NCI-H1092 treated with DMSO at 0.1 percent for 48 hours (cell line): Measurements from ENCODE around the gene SEMA4C.

Source experiments
- DNase-seq: peaks from one replicate; lab custom pipeline; 2025; lab: John Stamatoyannopoulos, UW

Gene SEMA4C

GRCh38 chr2:96881349-96882195 lies 11.7 kb upstream of the SEMA4C start:
- DNase-seq, result no peak

GRCh38 chr2:96880891-96881273 lies 11.0 kb upstream of the SEMA4C start:
- no peak for DNase-seq

- no peak for DNase-seq
Observed at GRCh38 chr2:96879545-96880040, 9.7 kb upstream of the SEMA4C start.

- DNase-seq, result no peak
Observed at GRCh38 chr2:96878796-96879544, 9.1 kb upstream of the SEMA4C start.

- DNase-seq, result no peak
Observed at GRCh38 chr2:96878171-96878570, 8.3 kb upstream of the SEMA4C start.

GRCh38 chr2:96877631-96878092 lies 7.8 kb upstream of the SEMA4C start:
- DNase-seq, result no peak

GRCh38 chr2:96877042-96877451 lies 7.2 kb upstream of the SEMA4C start:
- no peak for DNase-seq

GRCh38 chr2:96876269-96877041 lies 6.6 kb upstream of the SEMA4C start:
- DNase-seq, result no peak

- DNase-seq, result no peak
Observed at GRCh38 chr2:96875498-96876268, 5.8 kb upstream of the SEMA4C start.

GRCh38 chr2:96874198-96874831 lies 4.4 kb upstream of the SEMA4C start:
- DNase-seq, result no peak

GRCh38 chr2:96873651-96874096 lies 3.8 kb upstream of the SEMA4C start:
- no peak for DNase-seq

- no peak for DNase-seq
Observed at GRCh38 chr2:96872591-96873349, 2.9 kb upstream of the SEMA4C start.

GRCh38 chr2:96870626-96871255 lies 861 bp upstream of the SEMA4C start:
- DNase-seq, result peak; percentile 7

- DNase-seq, result no peak
Observed at GRCh38 chr2:96869281-96869821, 529 bp downstream of the SEMA4C start.

- peak; percentile 54 for DNase-seq
Observed at GRCh38 chr2:96868555-96869280, 1.2 kb downstream of the SEMA4C start.

- no peak for DNase-seq
Observed at GRCh38 chr2:96867756-96868554, 1.9 kb downstream of the SEMA4C start.

GRCh38 chr2:96866986-96867755 lies 2.7 kb downstream of the SEMA4C start:
- no peak for DNase-seq
